H9 (cell line): ENCODE results near the gene ST3GAL6. TPM values are rescaled to one million over a fixed set of nuclear protein-coding genes. Genes with fewer than 3 reads are reported as not detected.

Source experiments
- DNase-seq: peaks from one replicate; pipeline ENCODE4 v3.0.0-alpha.2; 2017
- H2AFZ ChIP-seq: one replicate; pipeline ENCODE4 v1.6.1; 2013; ENCODE audit warnings: mild to moderate bottlenecking, low read length, control low read depth, moderate library complexity
- H2AK5ac ChIP-seq: 2 replicates; pipeline ENCODE4 v1.6.1; 2013; ENCODE audit warnings: low read length, control low read depth, mixed read lengths; ENCODE audit not compliant: insufficient read length
- H2BK120ac ChIP-seq: one replicate; pipeline ENCODE4 v1.6.1; 2013; ENCODE audit warnings: low read depth, mild to moderate bottlenecking, low read length, control low read depth, inconsistent platforms; ENCODE audit not compliant: poor library complexity, severe bottlenecking
- H2BK12ac ChIP-seq: 2 replicates; pipeline ENCODE4 v1.6.1; 2013; ENCODE audit warnings: low read length, control low read depth, mixed read lengths, low read depth; ENCODE audit not compliant: insufficient read length
- H2BK15ac ChIP-seq: 2 replicates; pipeline ENCODE4 v1.6.1; 2013; ENCODE audit warnings: low read depth, low read length, control low read depth
- H2BK20ac ChIP-seq: one replicate; pipeline ENCODE4 v1.6.1; 2013; ENCODE audit warnings: low read depth, mild to moderate bottlenecking, low read length, control low read depth, inconsistent platforms; ENCODE audit not compliant: poor library complexity, severe bottlenecking
- H2BK5ac ChIP-seq: 2 replicates; pipeline ENCODE4 v1.6.1; 2013; ENCODE audit warnings: low read length, control low read depth, mixed read lengths; ENCODE audit not compliant: insufficient read length
- H3K14ac ChIP-seq: 2 replicates; pipeline ENCODE4 v1.6.1; 2013; ENCODE audit warnings: low read length, control low read depth; ENCODE audit not compliant: insufficient read depth
- H3K18ac ChIP-seq: 2 replicates; pipeline ENCODE4 v1.6.1; 2013; ENCODE audit warnings: low read depth, mild to moderate bottlenecking, mixed read lengths, low read length, control low read depth; ENCODE audit not compliant: insufficient read length
- H3K23ac ChIP-seq: 2 replicates; pipeline ENCODE4 v1.6.1; 2013; ENCODE audit warnings: low read length, control low read depth, mixed read lengths, low read depth; ENCODE audit not compliant: insufficient read length
- H3K23me2 ChIP-seq: 2 replicates; pipeline ENCODE4 v1.6.1; 2013; ENCODE audit warnings: low read depth, mild to moderate bottlenecking, mixed read lengths, low read length, control low read depth; ENCODE audit not compliant: insufficient read length, poor library complexity, severe bottlenecking
- H3K27ac ChIP-seq: 2 replicates; pipeline ENCODE4 v1.5.1; 2013; ENCODE audit warnings: low read length, control low read depth, mixed read lengths, low read depth; ENCODE audit not compliant: insufficient read length
- H3K27me3 ChIP-seq: 2 replicates; pipeline ENCODE4 v1.6.1; 2013; ENCODE audit warnings: low read length, control low read depth, inconsistent platforms; ENCODE audit not compliant: insufficient read depth
- H3K4ac ChIP-seq: 2 replicates; pipeline ENCODE4 v1.6.1; 2013; ENCODE audit warnings: low read depth, mild to moderate bottlenecking, control low read depth, inconsistent platforms, low read length, moderate library complexity
- H3K4me1 ChIP-seq: 2 replicates; pipeline ENCODE4 v1.6.1; 2013; ENCODE audit warnings: low read length, control low read depth, inconsistent platforms; ENCODE audit not compliant: insufficient read depth
- H3K4me2 ChIP-seq: 2 replicates; pipeline ENCODE4 v1.6.1; 2013; ENCODE audit warnings: low read length, control low read depth, mixed read lengths; ENCODE audit not compliant: insufficient read length, insufficient read depth
- H3K56ac ChIP-seq: 2 replicates; pipeline ENCODE4 v1.6.1; 2013; ENCODE audit warnings: low read depth, mild to moderate bottlenecking, mixed read lengths, low read length, control low read depth; ENCODE audit not compliant: insufficient read length
- H3K79me1 ChIP-seq: 2 replicates; pipeline ENCODE4 v1.6.1; 2013; ENCODE audit warnings: low read depth, mild to moderate bottlenecking, moderate library complexity, low read length, control low read depth, inconsistent platforms; ENCODE audit not compliant: insufficient read depth, poor library complexity, severe bottlenecking
- H3K79me2 ChIP-seq: 2 replicates; pipeline ENCODE4 v1.6.1; 2013; ENCODE audit warnings: low read length, control low read depth, inconsistent platforms; ENCODE audit not compliant: insufficient read depth
- H3K9ac ChIP-seq: 2 replicates; pipeline ENCODE4 v1.6.1; 2013; ENCODE audit warnings: low read length, control low read depth, mixed read lengths; ENCODE audit not compliant: insufficient read length; ENCODE audit errors: extremely low read depth
- H3K9me3 ChIP-seq: one replicate; pipeline ENCODE4 v1.6.1; 2013; ENCODE audit warnings: low read depth, low read length, inconsistent platforms; ENCODE audit not compliant: control insufficient read depth
- H3T11ph ChIP-seq: one replicate; pipeline ENCODE4 v1.6.1; 2013; ENCODE audit warnings: mild to moderate bottlenecking, low read length, control low read depth, inconsistent platforms
- H4K20me1 ChIP-seq: one replicate; pipeline ENCODE4 v1.6.1; 2013; ENCODE audit not compliant: control insufficient read depth, insufficient read length, insufficient read depth
- H4K5ac ChIP-seq: 2 replicates; pipeline ENCODE4 v1.6.1; 2013; ENCODE audit warnings: low read depth, mild to moderate bottlenecking, mixed read lengths, low read length, control low read depth; ENCODE audit not compliant: insufficient read length
- H4K8ac ChIP-seq: replicated peaks from 2 replicates; pipeline ENCODE4 v1.6.1; 2013; ENCODE audit warnings: low read length, control low read depth, mixed read lengths, low read depth; ENCODE audit not compliant: insufficient read length
- H4K91ac ChIP-seq: 2 replicates; pipeline ENCODE4 v1.6.1; 2013; ENCODE audit warnings: low read depth, mild to moderate bottlenecking, moderate library complexity, mixed read lengths, low read length, control low read depth; ENCODE audit not compliant: insufficient read length
- H3K27ac Mint-ChIP-seq, 3 experiments: 2 replicates in 2 of 3; 3 replicates in 1 of 3; pipeline ENCODE4 v1.8.0; 2020 to 2021; ENCODE audit warnings: mixed read lengths in 3 of 3, mild to moderate bottlenecking in 1 of 3, moderate library complexity in 1 of 3
- H3K27me3 Mint-ChIP-seq: 2 replicates; pipeline ENCODE4 v1.8.0; 2021; ENCODE audit warnings: low read depth, mild to moderate bottlenecking, moderate library complexity, mixed read lengths
- H3K36me3 Mint-ChIP-seq, 3 experiments: 2 replicates in 2 of 3; 3 replicates in 1 of 3; pipeline ENCODE4 v1.8.0; 2020 to 2021; ENCODE audit warnings: low read depth in 3 of 3, mixed read lengths in 3 of 3; ENCODE audit not compliant: insufficient read depth in 1 of 3
- H3K4me1 Mint-ChIP-seq, 2 experiments: 2 replicates each; pipeline ENCODE4 v1.8.0; 2020; ENCODE audit warnings: mixed read lengths in 2 of 2
- H3K4me3 Mint-ChIP-seq, 2 experiments: 2 replicates in 1 of 2; 3 replicates in 1 of 2; pipeline ENCODE4 v1.8.0; 2020 to 2021; ENCODE audit warnings: mild to moderate bottlenecking in 2 of 2, mixed read lengths in 2 of 2, moderate library complexity in 1 of 2
- H3K9me3 Mint-ChIP-seq, 2 experiments: 2 replicates in 1 of 2; 3 replicates in 1 of 2; pipeline ENCODE4 v1.8.0; 2020; ENCODE audit warnings: mild to moderate bottlenecking in 2 of 2, mixed read lengths in 2 of 2, moderate library complexity in 1 of 2
- CTCF ChIP-seq: fragments of 200-600 bp; sonication (generic); conservative IDR thresholded peaks from 3 replicates; pipeline ENCODE4 v1.8.0; 2021; ENCODE audit warnings: antibody characterized with exemption, mild to moderate bottlenecking
- total RNA-seq: library from RNA; stranded (reverse); gene quantifications from 2 replicates; pipeline ENCODE4 v1.2.1, GENCODE V29; 2021

The ST3GAL6 gene
- total RNA-seq, 1 experiment from 2014 or later: 6.4 TPM

DNA sequence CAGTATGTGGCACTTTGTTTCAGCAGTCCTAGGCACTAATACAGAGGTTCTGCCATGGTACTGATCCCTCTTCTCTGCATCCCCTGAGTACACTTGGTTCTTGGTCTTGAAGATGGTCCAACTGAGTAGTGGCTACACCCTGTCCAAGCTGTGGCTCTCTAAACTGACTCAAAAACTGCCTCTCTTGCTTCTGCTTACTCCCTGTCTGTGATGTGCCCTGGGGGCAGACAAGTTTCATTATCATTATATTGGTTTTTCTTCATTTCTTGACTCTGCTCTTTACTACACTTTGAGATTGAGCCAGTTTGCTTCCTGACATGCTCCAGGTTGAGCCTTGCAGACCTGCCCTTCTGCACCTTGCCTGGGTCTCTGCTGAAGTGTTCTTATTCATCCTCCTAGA lies 18.9 kb upstream of the ST3GAL6 start:
- Mint-ChIP-seq H3K4me1 (0 out of 4 replicates have a peak, but pooled peaks cover 0 to under 1% of the 10 kb centered on the region in 2 experiments), H3K4me3 (no peak overlapping the region), H3K9me3 (no peaks in the 10 kb centered on the region), H3K27me3 (no peaks in the 10 kb centered on the region), H3K36me3 (no peaks in the 10 kb centered on the region), H3K27ac (no peak overlapping the region; a peak in 1 of 7 replicates)
- Histone ChIP-seq H3K4ac (no peak overlapping the region), H2AK5ac (no peak overlapping the region), H4K91ac (no peak overlapping the region), H3T11ph (no peak overlapping the region), H3K56ac (no peak overlapping the region), H3K79me2 (no peaks in the 10 kb centered on the region), H4K20me1 (no peaks in the 10 kb centered on the region), H3K4me1 (no peaks in the 10 kb centered on the region), H4K8ac (no peak overlapping the region), H3K27ac (no peak overlapping the region), H2BK120ac (no peak overlapping the region), H2BK15ac (no peak overlapping the region), H3K18ac (no peak overlapping the region), H3K9me3 (no peaks in the 10 kb centered on the region), H3K23me2 (no peaks in the 10 kb centered on the region), H3K14ac (no peak overlapping the region), H3K23ac (no peak overlapping the region), H3K9ac (no peak overlapping the region), H3K79me1 (no peaks in the 10 kb centered on the region), H3K27me3 (no peaks in the 10 kb centered on the region), H3K4me2 (no peak overlapping the region), H2AFZ (no peak overlapping the region), H4K5ac (no peak overlapping the region), H2BK5ac (no peak overlapping the region), H2BK12ac (no peak overlapping the region), H2BK20ac (no peak overlapping the region)
- DNase-seq: no peak
- no peak for TF ChIP-seq CTCF
